Trophoblast cell (in vitro differentiated cells and primary cell): ENCODE results near the gene NAA80.

Experiments used
- DNase-seq, 2 donors: peaks; one replicate each; pipeline ENCODE4 v3.0.0-alpha.2; 2016
- H2AFZ ChIP-seq: 2 replicates; pipeline ENCODE4 v1.6.1; 2013; ENCODE audit warnings: low read length, moderate library complexity, mild to moderate bottlenecking; ENCODE audit not compliant: insufficient read depth, poor library complexity
- H2AK5ac ChIP-seq: 2 replicates; pipeline ENCODE4 v1.6.1; 2013; ENCODE audit warnings: mild to moderate bottlenecking, low read length
- H2BK120ac ChIP-seq: 2 replicates; pipeline ENCODE4 v1.6.1; 2013; ENCODE audit warnings: low read length, mild to moderate bottlenecking, moderate library complexity; ENCODE audit not compliant: insufficient read depth, poor library complexity
- H2BK12ac ChIP-seq: 2 replicates; pipeline ENCODE4 v1.6.1; 2013; ENCODE audit warnings: mild to moderate bottlenecking, low read length, moderate library complexity
- H2BK5ac ChIP-seq: 2 replicates; pipeline ENCODE4 v1.6.1; 2013; ENCODE audit warnings: low read length, low read depth, moderate library complexity, mild to moderate bottlenecking; ENCODE audit not compliant: poor library complexity
- H3K14ac ChIP-seq: 2 replicates; pipeline ENCODE4 v1.6.1; 2013; ENCODE audit warnings: mild to moderate bottlenecking, low read length
- H3K18ac ChIP-seq: 2 replicates; pipeline ENCODE4 v1.6.1; 2013; ENCODE audit warnings: mild to moderate bottlenecking, low read length
- H3K23ac ChIP-seq: 2 replicates; pipeline ENCODE4 v1.6.1; 2013; ENCODE audit warnings: low read length
- H3K27ac ChIP-seq: 2 replicates; pipeline ENCODE4 v1.5.1; 2013; ENCODE audit warnings: low read depth, mild to moderate bottlenecking, inconsistent platforms, low read length, moderate library complexity
- H3K27me3 ChIP-seq: 2 replicates; pipeline ENCODE4 v1.6.1; 2013; ENCODE audit warnings: inconsistent platforms, mild to moderate bottlenecking, low read length, moderate library complexity; ENCODE audit not compliant: insufficient read depth
- H3K36me3 ChIP-seq, 2 experiments: 1 replicate in 1 of 2; 2 replicates in 1 of 2; pipeline ENCODE4 v1.6.1; 2013; ENCODE audit warnings: low read length in 2 of 2, mild to moderate bottlenecking in 2 of 2, moderate library complexity in 1 of 2; ENCODE audit not compliant: insufficient read depth in 2 of 2, control insufficient read depth in 1 of 2
- H3K4ac ChIP-seq: 2 replicates; pipeline ENCODE4 v1.6.1; 2013; ENCODE audit warnings: low read depth, mild to moderate bottlenecking, low read length, moderate library complexity
- H3K4me1 ChIP-seq, 2 experiments: 1 replicate in 1 of 2; 2 replicates in 1 of 2; pipeline ENCODE4 v1.6.1; 2013; ENCODE audit warnings: low read length in 2 of 2, mild to moderate bottlenecking in 2 of 2, moderate library complexity in 1 of 2; ENCODE audit not compliant: insufficient read depth in 2 of 2, control insufficient read depth in 1 of 2
- H3K4me2 ChIP-seq: 2 replicates; pipeline ENCODE4 v1.6.1; 2013; ENCODE audit warnings: inconsistent platforms, mild to moderate bottlenecking, low read length, moderate library complexity
- H3K4me3 ChIP-seq: 2 replicates; pipeline ENCODE4 v1.5.1; 2013; ENCODE audit warnings: mild to moderate bottlenecking, low read depth, low read length, inconsistent platforms
- H3K79me1 ChIP-seq: one replicate; pipeline ENCODE4 v1.6.1; 2013; ENCODE audit warnings: low read length
- H3K79me2 ChIP-seq: 2 replicates; pipeline ENCODE4 v1.6.1; 2013; ENCODE audit warnings: low read length, mild to moderate bottlenecking; ENCODE audit not compliant: control insufficient read depth, insufficient read depth, poor library complexity
- H3K9ac ChIP-seq: 2 replicates; pipeline ENCODE4 v1.6.1; 2013; ENCODE audit warnings: mild to moderate bottlenecking, low read length
- H3K9me3 ChIP-seq: 2 replicates; pipeline ENCODE4 v1.6.1; 2013; ENCODE audit warnings: low read depth, mild to moderate bottlenecking, control low read depth, inconsistent platforms, low read length; ENCODE audit not compliant: insufficient read depth
- H4K12ac ChIP-seq: 2 replicates; pipeline ENCODE4 v1.6.1; 2013; ENCODE audit warnings: low read depth, mild to moderate bottlenecking, low read length, moderate library complexity
- H4K8ac ChIP-seq: 2 replicates; pipeline ENCODE4 v1.6.1; 2013; ENCODE audit warnings: low read depth, mild to moderate bottlenecking, low read length, moderate library complexity
- H4K91ac ChIP-seq: one replicate; pipeline ENCODE4 v1.6.1; 2013; ENCODE audit warnings: low read depth, mild to moderate bottlenecking, low read length, moderate library complexity
- WGBS: extraction: QIAGEN DNeasy Blood & Tissue Kit; methylation state at CpG from one replicate; pipeline ENCODE4 v1.1.7; 2013; ENCODE audit warnings: missing lambda C conversion rate; ENCODE audit not compliant: insufficient read length, insufficient coverage; ENCODE audit errors: extremely low coverage; 5-methylcytosine and 5-hydroxymethylcytosine counted together

The NAA80 gene

DNA sequence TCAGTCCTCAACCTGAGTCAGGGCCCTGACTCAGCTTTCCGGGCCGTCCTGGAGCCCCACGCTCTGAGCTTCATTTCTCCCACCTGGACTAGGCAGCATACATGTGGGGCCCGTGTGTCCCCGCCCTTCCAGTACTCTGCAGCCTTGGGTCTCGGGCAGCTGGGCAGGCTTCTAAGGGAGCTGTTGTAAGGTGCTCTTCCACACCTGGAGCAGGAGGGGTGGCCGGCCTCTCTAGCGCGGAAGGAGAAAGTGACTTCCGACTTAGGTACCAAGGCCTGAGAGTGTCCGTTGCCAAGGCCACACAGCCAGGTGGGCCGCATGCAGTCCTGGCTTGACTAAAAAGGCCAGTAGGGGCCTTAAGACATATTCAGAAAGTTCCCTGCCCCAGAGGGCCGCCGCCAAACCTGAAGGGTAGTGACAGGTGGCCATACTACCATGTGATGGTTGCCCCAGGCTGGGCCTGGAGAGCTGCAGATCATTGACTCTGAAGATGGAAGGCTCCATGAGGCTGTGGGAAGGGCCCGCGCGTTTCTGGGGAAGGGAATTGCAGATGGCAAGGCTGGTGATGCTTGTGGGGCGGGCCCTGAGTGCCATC, 39.7 kb downstream of the NAA80 start:
- Histone ChIP-seq H3K27me3 (no peaks in the 10 kb centered on the region), H3K18ac (no peak overlapping the region), H4K12ac (peak overlapping the region; percentile 3), H3K36me3 (peaks cover 41% of the 10 kb centered on the region in 2 experiments), H3K23ac (no peak overlapping the region), H2BK12ac (no peak overlapping the region), H3K4me2 (peak overlapping the region; percentile 21), H3K79me1 (peaks cover 26% of the 10 kb centered on the region), H3K27ac (peak overlapping the region; percentile 22), H3K9ac (no peak overlapping the region), H3K14ac (no peak overlapping the region), H4K8ac (no peak overlapping the region), H2AFZ (no peak overlapping the region), H3K4me1 (peaks cover 24 to 26% of the 10 kb centered on the region in 2 experiments), H3K4ac (peak overlapping the region; percentile 14), H3K4me3 (no peak overlapping the region), H2AK5ac (peak overlapping the region; percentile 34), H4K91ac (peak overlapping the region; percentile 31), H3K9me3 (no peaks in the 10 kb centered on the region), H3K79me2 (peaks cover 9% of the 10 kb centered on the region), H2BK120ac (no peak overlapping the region), H2BK5ac (no peak overlapping the region)
- DNase-seq = no peak
- WGBS = no CpG with 5 or more reads among the region's 18 CpGs

DNA sequence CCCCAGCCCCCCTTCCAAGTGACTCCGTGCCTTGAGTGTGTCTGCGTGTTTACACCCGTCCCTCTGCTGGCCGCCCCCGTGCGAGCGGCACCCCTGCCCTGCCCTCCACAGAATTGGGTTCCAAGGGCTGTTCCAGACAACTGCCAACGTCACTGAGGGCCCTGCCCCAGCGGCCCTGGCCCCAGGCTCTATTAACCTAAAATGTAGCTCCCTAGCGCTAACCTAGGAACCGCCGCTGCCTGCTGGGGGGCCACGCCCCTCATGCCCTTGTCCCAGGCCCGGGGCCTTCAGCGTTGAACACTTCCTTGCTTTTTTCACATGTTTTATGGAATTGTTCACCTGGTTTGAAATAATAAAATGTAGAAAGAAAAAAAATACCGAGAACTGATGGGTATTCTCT, 40.2 kb downstream of the NAA80 start:
- H3K4me2 ChIP-seq = no peak overlapping the region
- no peak overlapping the region for H2BK5ac ChIP-seq
- H4K8ac ChIP-seq = no peak overlapping the region
- H3K36me3 ChIP-seq = peaks cover 46% of the 10 kb centered on the region in 2 experiments
- H3K23ac ChIP-seq = no peak overlapping the region
- no peak overlapping the region for H3K9ac ChIP-seq
- no peak overlapping the region for H3K4ac ChIP-seq
- H3K27me3 ChIP-seq = no peaks in the 10 kb centered on the region
- peaks cover 19 to 21% of the 10 kb centered on the region in 2 experiments for H3K4me1 ChIP-seq
- no peak overlapping the region for H2BK12ac ChIP-seq
- no peak for DNase-seq
- H3K79me1 ChIP-seq = peaks cover 21% of the 10 kb centered on the region
- no peak overlapping the region for H4K12ac ChIP-seq
- no peak overlapping the region for H3K14ac ChIP-seq
- no peak overlapping the region for H3K4me3 ChIP-seq
- H3K27ac ChIP-seq = peak overlapping the region; percentile 22
- no peak overlapping the region for H3K18ac ChIP-seq
- no CpG with 5 or more reads among the region's 16 CpGs for WGBS
- no peak overlapping the region for H2BK120ac ChIP-seq
- peaks cover 7% of the 10 kb centered on the region for H3K79me2 ChIP-seq
- no peak overlapping the region for H2AK5ac ChIP-seq
- no peak overlapping the region for H2AFZ ChIP-seq
- no peak overlapping the region for H4K91ac ChIP-seq
- H3K9me3 ChIP-seq = no peaks in the 10 kb centered on the region

DNA sequence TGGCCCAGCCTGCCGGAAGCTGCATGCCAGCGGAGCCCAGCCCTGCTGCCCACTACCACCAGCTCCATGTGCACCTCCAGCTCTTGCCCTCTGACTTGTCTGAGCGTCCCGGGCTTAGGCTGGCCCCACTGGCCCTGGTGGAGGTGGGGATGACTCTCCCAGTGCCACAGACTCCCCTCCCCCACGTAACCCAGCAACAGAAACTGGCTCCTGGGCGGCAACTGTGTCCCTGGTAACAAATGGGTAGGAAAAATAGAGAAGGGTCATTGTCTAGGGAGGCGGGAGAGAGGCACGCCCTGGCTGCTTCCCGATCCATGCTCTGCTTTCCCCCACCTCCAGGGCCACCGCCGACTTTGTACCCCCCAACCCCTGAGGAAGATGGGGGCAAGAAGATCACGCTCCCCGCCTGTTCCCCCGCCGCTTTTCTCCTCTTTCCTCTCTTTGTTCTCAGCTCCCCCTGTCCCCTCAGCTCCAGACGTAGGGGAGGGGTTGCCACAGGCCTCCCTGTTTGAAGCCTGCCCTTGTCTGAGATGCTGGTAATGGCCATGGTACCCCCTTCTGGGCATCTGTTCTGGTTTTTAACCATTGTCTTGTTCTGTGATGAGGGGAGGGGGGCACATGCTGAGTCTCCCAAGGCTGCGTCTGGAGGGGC, 41.0 kb downstream of the NAA80 start:
- no peak overlapping the region for H3K4ac ChIP-seq
- no peak overlapping the region for H3K23ac ChIP-seq
- H3K27me3 ChIP-seq = no peaks in the 10 kb centered on the region
- H2AFZ ChIP-seq = no peak overlapping the region
- peaks cover 7% of the 10 kb centered on the region for H3K79me2 ChIP-seq
- no peak overlapping the region for H4K12ac ChIP-seq
- H2BK5ac ChIP-seq = no peak overlapping the region
- no peak for DNase-seq
- no peak overlapping the region for H2BK120ac ChIP-seq
- peaks cover 17% of the 10 kb centered on the region for H3K79me1 ChIP-seq
- H3K14ac ChIP-seq = no peak overlapping the region
- no peaks in the 10 kb centered on the region for H3K9me3 ChIP-seq
- H4K91ac ChIP-seq = no peak overlapping the region
- H3K27ac ChIP-seq = no peak overlapping the region
- H3K9ac ChIP-seq = no peak overlapping the region
- peak overlapping the region; percentile 7 for H3K4me3 ChIP-seq
- no peak overlapping the region for H4K8ac ChIP-seq
- H3K4me1 ChIP-seq = peaks cover 13 to 15% of the 10 kb centered on the region in 2 experiments
- no peak overlapping the region for H2BK12ac ChIP-seq
- no peak overlapping the region for H2AK5ac ChIP-seq
- H3K18ac ChIP-seq = no peak overlapping the region
- no CpG with 5 or more reads among the region's 17 CpGs for WGBS
- no peak overlapping the region for H3K4me2 ChIP-seq
- H3K36me3 ChIP-seq = peaks cover 48 to 52% of the 10 kb centered on the region in 2 experiments

DNA sequence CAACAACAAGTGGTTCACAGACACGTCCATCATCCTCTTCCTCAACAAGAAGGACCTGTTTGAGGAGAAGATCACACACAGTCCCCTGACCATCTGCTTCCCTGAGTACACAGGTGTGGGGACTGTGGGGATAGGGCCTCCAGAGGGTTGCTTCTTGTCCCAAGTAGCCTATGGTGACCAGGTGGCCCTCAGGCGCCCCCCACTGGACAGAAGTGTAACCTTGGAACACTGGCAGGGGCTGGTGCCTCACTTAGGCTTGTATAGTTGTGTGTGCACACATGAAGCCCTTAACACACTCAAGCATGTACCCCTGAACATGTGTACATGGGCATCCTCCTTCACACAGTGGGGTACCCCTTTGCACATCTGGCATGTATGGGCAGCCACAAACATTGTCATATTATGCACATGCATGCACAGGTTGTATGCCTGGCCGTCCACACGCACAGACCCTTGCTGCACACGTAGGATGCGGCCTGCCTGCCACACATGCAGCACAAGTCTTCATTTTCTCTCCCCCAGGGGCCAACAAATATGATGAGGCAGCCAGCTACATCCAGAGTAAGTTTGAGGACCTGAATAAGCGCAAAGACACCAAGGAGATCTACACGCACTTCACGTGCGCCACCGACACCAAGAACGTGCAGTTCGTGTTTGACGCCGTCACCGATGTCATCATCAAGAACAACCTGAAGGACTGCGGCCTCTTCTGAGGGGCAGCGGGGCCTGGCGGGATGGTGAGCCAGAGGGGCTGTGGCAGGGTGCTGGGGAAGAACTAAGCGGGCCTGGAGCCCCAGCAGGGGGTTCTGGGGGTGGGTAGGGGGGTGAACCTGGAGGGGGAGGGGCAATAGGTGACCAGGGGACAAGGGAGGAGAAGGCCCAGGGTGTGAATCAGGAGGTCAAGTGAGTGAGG, 42.0 kb downstream of the NAA80 start:
- Histone ChIP-seq H3K27ac (no peak overlapping the region), H3K14ac (no peak overlapping the region), H3K9ac (no peak overlapping the region), H2AFZ (no peak overlapping the region), H3K18ac (no peak overlapping the region), H2BK120ac (no peak overlapping the region), H3K27me3 (no peaks in the 10 kb centered on the region), H3K9me3 (no peaks in the 10 kb centered on the region), H3K36me3 (peaks cover 54 to 61% of the 10 kb centered on the region in 2 experiments), H3K79me1 (peaks cover 15% of the 10 kb centered on the region), H4K91ac (no peak overlapping the region), H2AK5ac (no peak overlapping the region), H3K4ac (no peak overlapping the region), H4K12ac (no peak overlapping the region), H4K8ac (no peak overlapping the region), H3K79me2 (peaks cover 7% of the 10 kb centered on the region), H3K23ac (no peak overlapping the region), H3K4me2 (no peak overlapping the region), H2BK12ac (no peak overlapping the region), H3K4me1 (peaks cover 13 to 21% of the 10 kb centered on the region in 2 experiments), H3K4me3 (no peak overlapping the region), H2BK5ac (no peak overlapping the region)
- DNase-seq = peak; percentile 40 to 60
- no CpG with 5 or more reads among the region's 20 CpGs for WGBS
